Natural killer cell treated with Interleukin-12 subunit alpha and Interleukin-12 subunit beta and Interleukin-15 and Interleukin-18, amount 100 ng/mL, for 72 hours (primary cell): ENCODE data around the gene MATR3. TPM values are rescaled to one million over a fixed set of nuclear protein-coding genes. Genes with fewer than 3 reads are reported as not detected.

ENCODE experiments used
- total RNA-seq, 2 donors: library from RNA; stranded (reverse); gene quantifications; one replicate each; pipeline ENCODE4 v1.2.3, GENCODE V29; 2022

Gene MATR3
- total RNA-seq, 2 donors from 2014 or later: 206 to 229 TPM

Other genes with a start within 250 kb of the MATR3 start
- 10 to 100 TPM; 33.1 to 34.6 TPM for gene SIL1, start 95.4 kb upstream of the MATR3 start, total RNA-seq
- gene PAIP2, start 48.1 kb downstream of the MATR3 start, total RNA-seq: 10 to 100 TPM; 38.1 to 77.5 TPM
- under 1 TPM; 0.36 to 0.78 TPM for gene SLC23A1, start 89.6 kb downstream of the MATR3 start, total RNA-seq
- gene MZB1, start 96.2 kb downstream of the MATR3 start, total RNA-seq: 10 to 100 TPM; 10.3 to 27.6 TPM
- 1 to 10 TPM; 3.4 to 6.6 TPM for gene PROB1, start 101.4 kb downstream of the MATR3 start, total RNA-seq
- gene SPATA24, start 110.3 kb downstream of the MATR3 start, total RNA-seq: 1 to 10 TPM; 6.4 to 7.2 TPM
- gene DNAJC18, start 145.8 kb downstream of the MATR3 start, total RNA-seq: 10 to 100 TPM; 11.9 to 12.6 TPM
- gene ECSCR, start 169.0 kb downstream of the MATR3 start, total RNA-seq: not detected
- not detected for gene SMIM33, start 177.3 kb downstream of the MATR3 start, total RNA-seq
- 100 to 1,000 TPM; 138 to 156 TPM for gene STING1, start 189.0 kb downstream of the MATR3 start, total RNA-seq